CD4-positive, alpha-beta T cell treated with Interleukin-6 for 4 hours (primary cell): ENCODE data around the gene DNM3.

Source experiments
- DNase-seq: peaks from one replicate; pipeline ENCODE4 v3.0.0-alpha.2; 2020; ENCODE audit warnings: mixed read lengths

The DNM3 gene

DNA sequence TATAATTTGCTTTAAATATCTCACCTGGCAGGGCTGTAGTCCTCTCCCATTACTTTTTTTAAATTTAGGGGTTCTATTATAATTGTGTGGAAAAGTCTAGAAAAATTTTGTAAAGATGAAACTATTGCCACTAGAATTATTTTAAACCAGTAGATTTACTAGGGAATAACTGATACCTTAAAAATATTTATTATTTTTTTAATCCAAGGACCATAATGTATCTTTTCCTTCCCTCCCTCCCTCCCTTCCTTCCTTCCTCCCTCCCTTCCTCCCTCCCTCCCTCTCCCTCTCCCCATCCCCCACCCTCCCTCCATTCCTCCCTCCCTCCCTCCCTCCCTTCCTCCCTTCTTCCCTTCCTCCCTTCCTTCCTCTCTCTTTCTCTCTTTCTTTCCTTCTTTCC lies 90.5 kb downstream of the DNM3 start:
- no peak for DNase-seq

DNA sequence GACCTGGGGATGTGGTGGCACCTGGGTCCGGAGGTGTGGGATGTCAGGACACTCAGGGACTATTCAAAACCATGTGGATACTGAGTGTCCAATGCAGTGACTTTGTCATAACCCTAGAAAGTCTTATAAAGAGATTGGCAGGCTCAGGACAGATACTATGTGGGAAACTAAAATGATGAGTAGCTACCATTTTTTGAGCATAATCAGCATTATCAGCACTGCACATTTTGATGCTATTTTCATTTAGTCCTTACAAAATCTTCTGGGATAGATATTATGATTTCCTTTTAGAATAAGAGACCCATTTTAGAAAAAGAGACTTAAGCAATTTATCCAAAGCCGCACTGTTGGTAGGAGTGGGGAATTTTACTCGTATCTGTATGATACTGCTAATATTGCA lies 93.4 kb downstream of the DNM3 start:
- no peak for DNase-seq

DNA sequence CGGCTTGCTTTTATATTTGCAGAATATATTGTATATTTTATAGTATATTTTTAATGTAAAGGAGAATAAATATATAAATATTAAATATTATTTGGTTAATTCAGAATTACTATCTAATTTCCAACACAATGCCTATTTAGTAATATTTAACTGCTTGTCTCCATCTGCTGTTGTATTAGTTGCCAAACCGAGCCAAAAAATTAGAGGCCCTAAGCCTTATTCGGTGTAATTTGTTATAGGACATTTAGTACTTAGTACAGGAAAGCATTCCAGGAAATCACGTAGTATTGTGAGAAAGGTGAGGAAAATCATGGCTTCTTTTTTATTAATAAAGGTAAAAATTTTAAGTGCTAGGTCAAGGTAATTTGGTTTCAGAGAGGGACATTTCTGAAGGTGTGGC lies 93.8 kb downstream of the DNM3 start:
- no peak for DNase-seq

DNA sequence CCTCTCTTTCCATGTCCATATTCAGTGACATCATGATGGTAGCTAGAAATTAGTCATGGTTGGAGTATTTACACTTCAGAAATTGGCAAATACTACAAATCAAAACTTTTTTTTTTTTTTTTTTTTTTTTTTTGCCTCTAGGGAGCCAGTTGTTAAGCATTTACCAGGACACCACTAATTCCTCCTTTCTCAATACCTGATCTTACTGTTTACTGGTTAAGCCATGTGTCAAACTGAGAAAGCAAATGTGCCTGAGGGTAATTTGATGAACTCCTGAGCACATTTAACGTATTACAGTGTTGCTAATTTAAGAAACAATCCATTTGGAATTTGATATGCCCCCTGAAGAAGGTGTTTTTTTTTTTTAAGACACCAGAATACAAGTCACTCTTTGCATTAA lies 94.4 kb downstream of the DNM3 start:
- no peak for DNase-seq

DNA sequence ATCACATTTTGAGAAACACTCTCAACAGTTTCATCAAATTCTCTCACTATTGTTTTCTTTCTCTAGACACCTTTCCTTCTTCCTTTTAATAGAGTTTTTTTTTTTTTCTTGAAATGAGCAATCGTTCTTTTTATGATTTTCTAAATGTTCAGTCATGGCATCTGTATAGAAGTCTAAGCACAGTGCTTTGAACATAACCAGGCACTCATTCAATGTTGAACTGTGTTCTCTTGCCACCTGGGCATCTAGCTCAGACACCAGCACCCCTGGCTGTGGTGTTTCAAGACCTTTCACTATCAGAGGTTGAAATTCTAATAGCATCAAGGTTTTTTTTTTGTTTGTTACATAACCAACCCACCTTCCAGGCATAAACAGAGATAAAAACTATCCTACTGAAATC lies 96.6 kb downstream of the DNM3 start:
- DNase-seq: no peak

DNA sequence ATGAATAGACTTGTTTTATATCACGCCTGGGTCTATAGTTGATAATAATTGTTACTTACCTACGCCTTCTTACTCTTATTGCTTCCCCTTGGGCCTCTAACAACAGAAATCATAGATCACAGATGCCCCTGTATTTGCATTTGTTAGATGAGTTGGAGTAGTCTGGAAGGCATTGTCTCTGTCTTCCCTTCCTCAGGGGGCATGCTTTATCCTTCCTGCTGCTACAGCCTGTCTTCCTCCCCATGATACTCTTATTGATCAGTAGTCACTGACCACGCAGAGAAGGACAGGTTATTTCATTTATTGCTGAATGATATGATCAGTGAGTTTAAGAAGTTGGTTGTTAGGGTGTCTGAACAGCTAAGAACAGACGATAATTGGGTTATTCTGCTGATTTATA lies 98.4 kb downstream of the DNM3 start:
- no peak for DNase-seq

DNA sequence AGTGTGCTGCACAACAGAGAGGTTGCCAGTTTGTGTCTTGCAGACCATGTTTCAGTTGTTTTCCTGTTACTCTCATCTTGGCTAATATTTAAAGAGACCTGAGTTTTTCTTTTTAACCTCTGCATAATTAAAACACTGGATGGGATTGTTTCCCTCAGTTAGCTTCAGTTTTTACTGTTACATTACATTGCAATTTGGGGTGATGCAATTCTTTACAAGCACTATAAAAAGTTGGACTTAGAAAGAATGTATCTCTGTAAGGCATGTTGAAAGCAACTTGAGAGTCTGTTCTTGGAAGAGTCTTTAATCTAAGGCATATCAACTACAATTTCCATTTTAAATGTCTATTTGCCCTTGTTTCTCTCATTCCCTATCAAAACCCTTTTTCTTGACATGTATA lies 99.1 kb downstream of the DNM3 start:
- no peak for DNase-seq

DNA sequence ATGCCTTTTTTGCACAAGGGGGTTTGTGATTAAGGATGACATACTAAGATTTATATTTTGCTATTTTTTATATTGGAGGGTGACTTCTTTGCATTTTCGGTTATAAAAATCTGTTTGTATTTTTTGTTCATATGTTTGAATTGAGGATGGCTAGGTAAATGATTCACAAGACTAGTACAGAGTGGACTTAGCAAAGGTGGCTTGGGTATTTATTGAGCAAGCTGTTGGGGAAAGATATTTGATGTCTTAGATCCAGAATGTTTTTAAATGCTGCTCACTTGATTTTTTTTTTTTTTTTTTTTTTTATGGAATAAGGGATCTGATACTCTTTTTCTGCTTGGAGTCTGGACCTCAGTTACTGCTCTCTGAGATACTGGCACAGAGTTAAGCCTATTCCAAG lies 100.6 kb downstream of the DNM3 start:
- DNase-seq: no peak

DNA sequence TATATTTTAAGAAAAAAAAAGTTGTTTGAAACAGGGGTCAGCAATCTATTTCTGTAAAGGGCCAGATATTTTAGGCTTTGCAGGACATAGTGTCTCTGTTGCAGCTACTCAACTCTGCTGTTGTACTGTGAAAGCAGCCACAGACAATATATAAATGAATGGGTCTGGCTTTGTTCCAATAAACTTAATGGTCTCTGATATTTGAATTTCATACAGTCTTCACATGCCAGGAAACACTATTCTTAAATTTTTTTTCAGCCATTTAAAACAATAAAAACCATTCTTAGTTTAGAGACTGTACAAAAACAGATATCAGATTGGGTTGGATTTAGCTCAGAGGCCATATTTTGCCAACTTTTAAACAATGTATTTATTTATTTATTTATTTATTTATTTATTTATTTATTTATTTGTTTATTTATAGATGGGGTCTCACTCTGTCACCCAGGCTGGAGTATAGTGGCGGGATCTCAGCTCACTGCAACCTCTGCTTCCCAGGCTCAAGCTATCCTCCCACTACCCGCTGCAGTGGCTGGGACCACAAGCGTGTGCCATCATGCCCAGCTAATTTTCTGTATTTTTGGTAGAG lies 102.8 kb downstream of the DNM3 start:
- DNase-seq: no peak

DNA sequence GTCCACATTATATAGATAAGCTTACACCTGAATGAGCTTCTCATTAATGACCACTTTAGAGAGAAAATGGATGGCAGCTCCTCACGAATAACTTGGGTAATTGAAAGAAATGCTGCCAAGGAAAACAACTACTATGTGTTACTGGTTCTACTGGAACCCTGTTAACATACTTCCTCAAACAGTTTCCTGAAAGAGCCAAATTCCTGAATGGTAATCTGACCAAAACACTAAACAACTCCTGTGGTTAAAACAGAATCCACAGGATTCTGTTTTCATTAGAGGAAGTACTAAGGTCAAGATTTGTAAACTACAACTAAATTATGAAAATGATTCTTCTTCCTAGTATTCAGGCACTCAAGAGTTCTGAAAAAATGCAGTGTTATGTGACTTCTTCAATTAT lies 107.2 kb downstream of the DNM3 start:
- no peak for DNase-seq

DNA sequence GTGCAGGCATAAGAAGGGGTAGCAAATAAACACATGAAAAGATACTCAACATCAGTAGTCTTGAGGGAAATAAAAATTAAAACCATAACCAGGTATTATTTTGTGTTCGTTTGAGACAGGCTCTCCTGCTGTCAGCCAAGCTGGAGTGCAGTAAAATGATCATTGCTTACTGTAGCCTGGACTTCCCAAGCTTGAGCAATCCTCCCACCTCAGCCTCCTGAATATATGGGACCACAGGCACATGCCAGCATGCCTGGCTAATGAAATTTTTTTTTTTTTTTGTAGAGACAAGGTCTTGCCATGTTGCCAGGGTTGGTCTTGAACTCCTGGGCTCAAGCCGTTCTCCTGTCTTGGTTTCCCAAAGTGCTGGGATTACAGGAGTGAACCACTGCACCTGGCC lies 108.0 kb downstream of the DNM3 start:
- DNase-seq: no peak

DNA sequence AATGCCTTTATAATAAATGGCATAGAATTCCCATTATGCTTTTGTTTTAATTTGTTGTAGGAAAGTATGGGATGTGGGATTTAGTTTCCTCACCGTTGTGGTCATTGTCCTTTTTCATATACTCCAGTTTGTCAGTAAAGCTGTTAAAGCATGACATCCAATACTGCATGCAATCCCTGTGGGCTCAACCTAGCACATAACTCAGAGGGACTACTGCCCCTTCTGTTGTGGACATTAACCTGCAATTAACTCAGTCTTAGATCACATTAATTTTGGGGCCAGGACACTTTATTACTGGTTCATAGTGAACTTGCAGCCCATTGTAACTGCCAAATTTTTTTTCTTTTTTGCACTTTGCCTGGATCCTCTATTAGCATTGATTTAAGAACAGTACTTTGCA lies 112.5 kb downstream of the DNM3 start:
- DNase-seq: no peak

DNA sequence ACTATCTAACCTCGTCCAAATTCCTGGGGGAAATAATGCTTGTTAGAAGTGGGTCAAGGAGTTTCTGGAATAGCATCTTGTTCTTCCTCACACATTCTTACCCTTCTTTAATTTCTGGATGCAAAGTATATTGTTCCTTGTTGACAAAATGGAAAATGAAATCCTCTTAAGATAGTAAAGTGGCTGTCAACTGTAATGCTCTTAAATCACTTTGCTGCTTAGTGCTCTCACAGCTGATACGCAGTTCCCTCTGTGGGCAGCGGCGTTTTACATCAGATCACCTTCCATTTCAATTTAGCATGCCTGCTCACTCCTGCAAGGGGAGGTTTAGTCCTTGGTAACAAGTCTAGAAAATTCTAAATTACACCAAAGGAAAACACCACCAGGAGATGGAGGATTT lies 113.1 kb downstream of the DNM3 start:
- DNase-seq: no peak

DNA sequence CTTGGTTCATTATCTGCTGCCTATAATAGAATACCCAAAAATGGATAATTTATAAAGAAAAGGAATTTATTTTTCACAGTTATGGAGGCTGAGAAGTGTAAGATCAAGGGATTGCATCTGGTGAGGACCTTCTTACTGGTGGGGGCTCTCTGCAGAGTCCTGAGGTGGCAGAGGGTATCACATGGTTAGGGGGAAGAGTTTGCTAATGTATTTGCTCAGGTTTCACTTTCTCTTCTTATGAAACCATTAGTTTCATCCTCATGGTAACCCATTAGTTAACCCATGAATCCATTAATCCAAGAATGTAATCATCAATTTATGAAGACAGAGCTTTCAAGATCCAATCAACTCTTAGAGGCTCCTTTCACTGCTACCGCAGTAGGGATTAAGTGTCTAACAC lies 120.6 kb downstream of the DNM3 start:
- DNase-seq: no peak

DNA sequence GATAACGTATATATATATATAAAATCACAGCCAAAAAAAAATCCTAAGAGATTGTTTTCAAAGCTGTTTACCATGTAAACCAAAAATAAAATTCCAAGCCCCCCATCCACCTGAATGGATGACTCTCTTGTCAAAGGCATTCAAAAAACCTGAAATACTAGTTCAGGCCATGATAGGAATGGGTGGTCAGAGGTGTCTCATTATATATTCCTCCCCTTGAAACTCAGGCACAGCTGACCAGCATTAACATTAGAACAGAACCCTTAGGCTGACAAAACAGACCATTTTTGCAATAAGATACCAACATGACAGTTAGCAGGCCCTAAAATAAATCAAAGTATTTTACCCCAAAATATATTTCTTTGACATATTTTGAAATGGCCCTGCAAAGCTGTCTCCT lies 122.5 kb downstream of the DNM3 start:
- no peak for DNase-seq

DNA sequence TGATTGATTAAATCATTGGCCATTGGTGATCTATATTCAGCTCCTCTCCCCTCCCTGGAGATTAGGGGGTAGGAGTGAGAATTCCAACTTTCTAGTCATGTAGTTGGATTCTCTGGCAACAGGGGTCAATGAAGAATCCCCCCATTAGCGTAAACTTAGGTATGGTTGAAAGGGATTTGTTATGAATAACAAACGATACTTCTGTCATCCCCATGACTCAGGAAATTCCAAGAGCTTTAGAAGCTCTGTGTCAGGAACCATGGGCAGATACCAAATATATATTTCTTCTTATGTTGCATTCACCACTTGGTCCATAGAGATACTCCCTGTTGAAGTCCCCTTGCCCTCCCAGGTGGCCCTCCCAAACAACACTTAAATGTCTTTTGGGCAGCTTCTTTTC lies 124.5 kb downstream of the DNM3 start:
- DNase-seq: no peak

DNA sequence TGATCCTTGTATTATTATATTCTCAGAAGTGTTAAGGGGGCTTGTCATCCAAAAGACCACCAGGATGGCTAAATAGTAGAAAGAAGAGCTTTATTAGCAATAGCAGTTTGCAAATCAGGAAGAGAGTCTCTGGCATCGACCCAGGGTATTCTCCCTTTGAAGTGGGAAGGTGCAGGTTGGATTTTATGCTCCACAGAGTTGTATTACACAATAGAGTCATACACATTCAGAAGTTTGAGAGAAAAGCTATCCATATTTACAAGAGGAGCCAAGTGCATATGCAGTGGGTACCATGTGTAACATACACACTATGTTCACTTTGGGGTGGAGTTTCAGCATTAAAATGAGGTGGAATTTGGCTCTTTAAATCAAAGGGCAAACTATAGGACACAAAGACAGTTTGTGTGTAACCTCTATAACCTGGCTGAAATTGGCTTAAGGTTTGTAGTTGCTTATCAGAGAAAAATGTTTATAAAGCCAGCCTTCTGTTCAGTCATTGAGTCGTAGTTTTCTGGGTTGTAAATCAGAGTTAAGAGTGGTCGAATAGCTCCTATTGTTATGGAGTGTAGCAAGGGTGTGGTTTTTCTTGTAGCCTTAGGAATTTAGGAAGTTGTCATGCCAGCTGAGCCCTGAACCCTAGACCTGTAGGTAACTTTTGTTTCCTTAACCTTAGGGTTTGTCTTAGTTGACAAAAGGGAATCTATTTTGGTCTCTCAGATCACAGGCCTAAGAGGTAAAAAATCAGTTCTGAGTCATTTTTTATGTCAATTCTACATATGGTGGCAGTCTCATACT lies 125.3 kb downstream of the DNM3 start:
- DNase-seq: no peak

DNA sequence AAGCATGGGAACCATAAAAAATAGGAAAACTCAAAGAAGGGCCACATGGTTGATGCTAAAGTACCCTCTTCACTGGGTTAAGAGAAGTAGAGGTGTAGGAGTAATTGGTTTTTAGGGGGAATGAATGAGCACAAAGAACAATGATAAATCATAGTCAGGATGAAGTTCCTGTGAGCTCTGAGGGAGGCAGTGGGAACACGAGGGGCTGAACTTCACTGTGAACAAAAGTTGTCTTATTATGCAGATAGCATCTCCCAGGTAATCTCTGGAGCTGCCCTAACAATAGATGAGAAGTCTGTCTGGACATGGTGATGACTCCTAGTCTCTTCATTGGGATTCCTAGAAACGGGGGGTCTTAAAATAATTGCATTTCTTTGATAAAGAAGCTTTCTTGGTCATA lies 127.9 kb downstream of the DNM3 start:
- no peak for DNase-seq

DNA sequence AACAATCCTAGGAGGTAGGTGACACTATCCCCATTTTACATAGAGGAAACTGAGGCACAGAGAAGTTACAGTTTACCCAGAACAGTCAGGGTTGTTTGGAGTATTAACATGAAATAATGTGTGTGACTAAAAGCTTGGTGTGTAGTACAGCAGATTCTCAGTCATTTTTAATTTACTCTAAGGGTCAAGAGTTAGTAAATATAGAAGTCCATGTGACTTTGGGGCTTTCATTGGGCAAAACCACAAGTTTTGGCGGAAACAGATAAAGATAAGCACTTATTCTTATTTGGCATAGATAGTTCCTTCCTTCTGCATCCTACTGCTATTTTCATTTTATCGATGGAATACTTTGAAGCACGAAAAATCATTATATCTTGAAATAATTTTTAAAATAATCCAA lies 128.5 kb downstream of the DNM3 start:
- no peak for DNase-seq

DNA sequence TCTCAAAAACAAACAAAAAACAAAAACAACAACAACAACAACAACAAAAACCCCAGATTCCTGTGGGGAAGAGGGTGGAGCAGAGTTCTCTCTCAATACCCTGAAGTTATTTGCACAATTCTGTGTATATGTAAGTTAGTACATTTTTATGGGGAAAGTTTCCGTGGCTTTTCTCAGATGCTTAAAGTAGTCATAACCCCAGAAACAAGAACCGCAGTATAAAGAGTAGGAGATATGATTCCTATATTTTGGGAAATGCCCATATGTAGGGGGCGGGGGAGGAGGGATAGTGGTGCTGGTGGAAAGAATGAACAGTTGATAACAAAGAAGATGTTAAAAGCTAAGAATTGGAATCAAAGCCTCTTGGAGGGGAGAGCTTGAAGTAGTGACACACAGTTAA lies 131.5 kb downstream of the DNM3 start:
- no peak for DNase-seq

DNA sequence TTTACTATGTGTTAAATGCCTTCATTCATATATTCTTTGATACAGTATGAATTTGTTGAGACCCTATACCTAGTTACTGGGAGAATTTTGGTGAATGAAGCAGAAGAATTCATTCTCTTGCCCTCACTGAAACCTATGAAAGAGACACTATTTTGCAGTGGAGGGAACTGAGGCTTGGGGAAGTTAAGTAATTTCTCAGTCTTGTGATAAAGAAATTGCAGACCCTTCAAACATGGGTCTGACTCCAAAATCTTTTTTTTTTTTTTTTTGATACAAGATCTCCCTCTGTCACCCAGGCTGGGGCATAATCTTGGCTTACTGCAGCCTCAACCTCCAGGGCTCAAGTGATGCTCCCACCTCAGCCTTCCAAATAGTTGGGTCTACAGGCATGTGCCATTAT lies 132.1 kb downstream of the DNM3 start:
- no peak for DNase-seq

DNA sequence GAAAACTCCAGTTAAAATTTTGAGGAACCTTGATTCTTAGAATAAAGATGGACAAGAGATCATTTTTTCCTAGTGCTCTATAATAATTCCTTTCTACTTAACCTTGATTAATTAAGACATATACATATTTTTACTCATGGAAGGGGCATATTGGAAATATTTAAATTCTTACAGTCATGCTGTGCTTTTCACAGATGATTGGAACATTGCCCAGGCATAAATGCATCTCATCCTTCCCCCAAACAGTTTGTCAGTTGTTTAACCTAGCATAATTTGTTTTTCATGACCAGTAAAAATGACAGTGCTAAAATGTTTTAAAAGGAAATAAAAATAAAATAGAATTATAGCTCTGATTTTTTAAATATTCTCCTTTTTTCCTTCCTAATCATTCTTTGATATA lies 140.0 kb downstream of the DNM3 start:
- no peak for DNase-seq

DNA sequence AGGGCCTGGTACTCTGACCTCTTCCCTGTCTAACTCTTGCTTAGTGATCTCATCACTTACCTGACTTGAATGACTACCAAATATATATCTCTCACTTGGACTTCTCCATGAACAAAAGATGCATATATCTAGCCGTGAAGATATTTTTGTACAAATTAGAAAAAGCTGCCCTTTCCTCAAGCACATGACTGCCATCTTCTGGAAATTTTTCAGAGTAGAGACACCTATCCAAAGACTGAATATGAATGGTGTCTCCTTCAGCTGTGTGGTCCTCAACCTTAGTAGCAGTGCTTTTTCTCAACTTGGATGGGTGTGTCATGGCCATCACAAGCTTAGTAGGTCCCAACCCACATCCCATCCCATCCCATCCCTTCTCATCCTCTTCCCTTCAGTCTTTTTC lies 142.3 kb downstream of the DNM3 start:
- DNase-seq: no peak

DNA sequence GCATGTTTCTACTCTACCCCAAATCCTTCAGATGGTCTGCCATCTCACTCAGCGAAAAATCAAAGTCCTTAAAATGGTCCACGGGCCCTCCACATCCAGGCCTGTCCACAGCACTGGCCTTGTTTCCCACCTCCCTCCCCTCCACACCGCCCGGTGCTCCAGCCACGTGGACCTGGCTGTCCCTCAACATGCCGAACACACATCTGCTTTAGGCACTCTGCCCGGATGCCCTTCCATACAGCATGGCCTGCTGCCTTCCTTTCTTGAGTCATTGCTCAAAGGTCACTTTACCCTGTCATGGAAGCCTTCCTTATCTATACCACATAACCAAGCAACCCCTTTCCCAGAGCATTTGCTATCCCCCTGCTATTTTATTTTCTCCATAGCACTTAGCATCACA lies 143.0 kb downstream of the DNM3 start:
- no peak for DNase-seq

DNA sequence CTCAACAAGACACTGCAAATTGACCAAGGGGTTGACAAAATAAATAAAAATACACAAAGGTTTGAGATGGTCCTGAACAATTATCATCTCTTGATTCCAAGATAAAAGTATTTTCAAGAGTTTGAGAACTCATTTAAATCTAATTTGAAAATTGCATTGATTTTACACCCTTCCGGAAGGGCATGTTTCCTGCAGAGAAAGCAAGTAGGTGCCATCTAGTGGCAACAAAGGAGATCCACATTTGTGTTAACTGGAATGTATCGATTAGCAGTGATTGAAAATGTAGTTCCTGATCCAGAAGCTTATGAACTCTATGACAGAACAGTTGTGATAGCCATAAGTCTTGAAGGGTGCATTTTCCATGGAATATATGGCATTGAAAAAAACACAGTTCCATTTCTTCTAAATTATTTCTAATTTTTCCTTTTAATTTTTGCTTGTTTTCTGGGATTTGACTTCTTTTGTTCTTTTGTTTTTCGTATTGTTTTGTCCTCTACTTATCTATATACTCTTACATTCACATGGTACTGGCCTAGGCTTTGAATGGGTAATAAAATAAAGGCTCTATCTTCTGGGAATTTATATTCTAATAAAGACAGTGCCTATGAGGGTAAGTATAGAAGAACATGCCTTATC lies 143.7 kb downstream of the DNM3 start:
- no peak for DNase-seq
